Motor neuron (in vitro differentiated cells): Measurements from ENCODE around the gene TAS2R40. TPM values are rescaled to one million over a fixed set of nuclear protein-coding genes. Genes with fewer than 3 reads are reported as not detected.
A peak's percentile ranks its signal among the peaks of the same experiment; 100 is the strongest.

Experiments
- ATAC-seq, 8 experiments: fragments of 200-7000 bp; cut with Tn5 transposase; replicated peaks in 6 of 8; 2 replicates each; pipeline ENCODE4 v1.8.0; 2021; ENCODE audit warnings: mild to moderate bottlenecking in 8 of 8, moderate library complexity in 8 of 8
- H3K27ac ChIP-seq, 2 donors: fragments of 250-450 bp; sonication (Bioruptor Pico); 2 replicates each; pipeline ENCODE4 v1.9.0; 2021; ENCODE audit warnings: antibody characterized with exemption in 2 of 2, mild to moderate bottlenecking in 2 of 2, moderate library complexity in 1 of 2
- H3K4me1 ChIP-seq, 2 donors: fragments of 250-450 bp; sonication (Bioruptor Pico); replicated peaks in 1 of 2; 2 replicates each; pipeline ENCODE4 v1.6.1; 2021; ENCODE audit warnings: antibody characterized with exemption in 2 of 2, mild to moderate bottlenecking in 2 of 2, moderate library complexity in 1 of 2
- H3K4me3 ChIP-seq, 5 donors: fragments of 250-450 bp; sonication (Bioruptor Pico); 2 replicates each; pipeline ENCODE4 v1.9.0; 2021; ENCODE audit warnings: antibody characterized with exemption in 5 of 5, mild to moderate bottlenecking in 5 of 5, moderate library complexity in 4 of 5
- WGBS, 10 experiments: fragments of 450-650 bp; shearing (Covaris generic); methylation state at CpG; one replicate each; pipeline ENCODE4 v1.0.0; 2022; 5-methylcytosine and 5-hydroxymethylcytosine counted together
- in situ Hi-C, 9 experiments: fragments of 400-800 bp; cut with MboI; loops; one replicate each; pipeline ENCODE4 v1.15.0; 2021; ENCODE audit warnings: low sequenced_read_pairs in 9 of 9, low pct_unique_long_range_greater_than_20kb in 2 of 9; ENCODE audit not compliant: unreplicated experiment in 9 of 9
- total RNA-seq, 8 experiments: library from RNA; unstranded; fragments of 300-600 nt; gene quantifications; 2 replicates each; pipeline versions ENCODE4 v1.2.3 to v1.2.4, GENCODE V29; 2022

The TAS2R40 gene
- total RNA-seq, 8 experiments from 2014 or later = 0.27 to 0.76 (median 0.57) TPM; not detected in 4

DNA sequence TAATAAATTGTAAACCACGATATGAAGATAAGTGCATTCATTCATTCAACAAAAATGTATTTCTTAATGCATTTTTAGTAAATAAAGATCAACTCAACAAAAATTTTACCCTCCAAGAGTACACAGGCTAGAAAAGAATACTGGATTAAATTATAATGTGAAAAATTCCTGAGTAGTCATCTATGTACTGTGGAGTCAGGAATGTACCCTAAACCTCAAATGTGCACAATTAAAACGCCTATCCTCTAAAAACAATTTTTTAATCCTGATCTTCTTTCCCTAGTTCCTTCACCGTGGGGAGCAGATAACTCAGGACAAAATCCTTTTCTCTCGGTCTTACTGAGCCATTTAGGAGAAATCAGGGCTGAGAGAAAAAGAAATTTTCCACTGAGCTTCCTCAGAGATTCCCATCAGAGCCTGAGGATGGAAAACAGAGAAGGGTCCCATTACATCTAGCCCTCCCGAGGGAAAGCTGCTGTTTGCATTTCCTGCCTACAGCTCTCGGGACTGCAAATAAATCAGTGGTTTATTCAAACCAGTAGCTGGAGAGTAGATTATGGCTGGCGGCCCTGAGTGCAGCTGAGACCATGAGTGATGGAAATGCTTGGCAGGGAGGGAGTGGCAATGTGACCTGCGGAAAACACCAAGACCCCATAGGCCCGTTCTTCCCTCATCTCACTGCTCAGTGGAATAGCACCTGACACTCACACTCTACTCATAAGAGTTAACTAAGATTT, 7.4 kb downstream of the TAS2R40 start:
- H3K27ac ChIP-seq = peak overlapping the region; percentile 38 to 43
- peaks cover 6 to 14% of the 10 kb centered on the region in 2 donors for H3K4me1 ChIP-seq
- in situ Hi-C loops = loop anchor here in 2 of 9 experiments (25.0 kb wide), 1 partner anchor 183 kb away; the partner anchor contains the start of gene EPHA1 (in 2 of the 2)
- 2 to 57% (median 33%) methylated on average over 3 to 8 of the region's 9 CpGs for WGBS, 10 experiments
- no peak overlapping the region for H3K4me3 ChIP-seq
- peak; percentile 68 to 100 (median 99) for ATAC-seq

DNA sequence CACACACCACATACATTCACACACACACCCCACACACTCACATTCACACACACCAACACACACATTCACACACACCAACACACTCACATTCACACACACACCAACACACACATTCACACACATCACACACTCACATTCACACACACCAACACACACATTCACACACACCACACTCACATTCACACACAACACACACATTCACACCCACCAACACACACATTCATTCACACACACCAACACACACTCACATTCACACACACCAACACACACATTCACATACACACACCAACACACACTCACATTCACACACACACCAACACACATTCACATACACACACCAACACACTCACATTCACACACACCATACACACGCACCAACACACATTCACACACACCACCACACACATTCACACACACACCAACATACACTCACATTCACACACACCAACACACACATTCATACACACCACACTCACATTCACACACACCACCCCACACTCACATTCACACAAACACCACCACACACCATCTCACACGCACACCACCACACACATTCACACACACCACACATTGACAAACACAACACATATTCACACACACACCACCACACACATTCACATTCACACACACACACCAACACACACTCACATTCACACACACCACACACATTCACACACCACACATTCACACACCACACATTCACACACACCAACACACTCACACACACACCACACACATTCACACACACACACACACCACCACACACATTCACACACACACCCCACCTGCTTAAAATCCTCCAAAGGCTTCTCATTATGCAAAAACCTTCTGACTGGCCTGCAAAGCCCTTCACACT, 9.0 kb downstream of the TAS2R40 start:
- WGBS, 10 experiments = 46 to 83% (median 53%) methylated on average over 1 to 2 of the region's 2 CpGs; no CpG with 5 or more reads in 7 of the 10 experiments
- H3K4me1 ChIP-seq = peaks cover 6 to 14% of the 10 kb centered on the region in 2 donors
- no peak overlapping the region for H3K27ac ChIP-seq
- no peak for ATAC-seq
- H3K4me3 ChIP-seq = no peak overlapping the region
- in situ Hi-C loops = loop anchor here in 2 of 9 experiments (25.0 kb wide), 1 partner anchor 181 kb away; the partner anchor contains the start of gene EPHA1 (in 2 of the 2)

DNA sequence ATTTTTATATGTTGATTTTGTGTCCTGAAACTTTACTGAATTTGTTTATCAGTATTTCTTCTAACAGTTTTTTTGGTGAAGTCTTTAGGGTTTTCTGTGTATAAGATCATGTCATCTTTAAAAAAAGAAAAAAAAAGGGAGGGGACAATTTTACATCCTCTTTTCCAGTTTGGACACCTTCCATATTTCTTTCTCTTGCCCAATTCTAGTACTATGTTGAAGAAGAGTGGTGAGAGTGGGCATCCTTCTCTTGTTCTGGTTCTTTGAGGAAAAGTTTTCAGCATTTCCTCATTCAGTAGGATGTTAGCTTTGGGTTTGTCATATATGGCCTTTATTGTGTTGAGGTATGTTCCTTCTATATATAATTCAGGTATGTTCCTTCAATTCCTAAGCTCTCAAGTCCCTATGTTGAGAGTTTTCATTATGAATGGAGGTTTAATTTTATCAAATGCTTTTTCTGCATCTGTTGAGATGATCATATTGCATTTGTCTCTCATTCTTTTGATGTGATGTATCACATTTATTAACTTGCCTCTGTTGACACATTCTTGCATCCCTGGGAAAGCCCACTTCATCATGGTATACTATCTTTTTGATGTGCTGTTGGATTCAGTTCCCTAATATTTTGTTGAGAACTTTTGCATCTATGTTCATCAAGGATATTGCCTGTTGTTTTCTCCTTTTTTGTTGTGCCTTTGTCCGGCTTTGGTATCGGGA, 12.1 kb downstream of the TAS2R40 start:
- H3K4me3 ChIP-seq = no peak overlapping the region
- peaks cover 6 to 11% of the 10 kb centered on the region in 2 donors for H3K4me1 ChIP-seq
- 25 to 100% (median 100%) methylated on average over 1 to 2 of the region's 2 CpGs; no CpG with 5 or more reads in 1 of the 10 experiments for WGBS, 10 experiments
- no peak overlapping the region for H3K27ac ChIP-seq
- in situ Hi-C loops = loop anchor here in 2 of 9 experiments (25.0 kb wide), 1 partner anchor 178 kb away; the partner anchor contains the start of gene EPHA1 (in 2 of the 2)
- ATAC-seq = no peak

- in situ Hi-C loops = loop anchor here in 2 of 9 experiments (25.0 kb wide), 1 partner anchor 178 kb away; the partner anchor contains the start of gene EPHA1 (in 2 of the 2)
- no peak for ATAC-seq
- H3K27ac ChIP-seq = no peak overlapping the region
- peaks cover 3 to 8% of the 10 kb centered on the region in 2 donors for H3K4me1 ChIP-seq
- H3K4me3 ChIP-seq = no peak overlapping the region
- 0 to 100% (median 75%) methylated on average over 1 to 3 of the region's 3 CpGs; no CpG with 5 or more reads in 3 of the 10 experiments for WGBS, 10 experiments
Observed at GRCh38 chr7:143234533-143234875, 12.7 kb downstream of the TAS2R40 start.

DNA sequence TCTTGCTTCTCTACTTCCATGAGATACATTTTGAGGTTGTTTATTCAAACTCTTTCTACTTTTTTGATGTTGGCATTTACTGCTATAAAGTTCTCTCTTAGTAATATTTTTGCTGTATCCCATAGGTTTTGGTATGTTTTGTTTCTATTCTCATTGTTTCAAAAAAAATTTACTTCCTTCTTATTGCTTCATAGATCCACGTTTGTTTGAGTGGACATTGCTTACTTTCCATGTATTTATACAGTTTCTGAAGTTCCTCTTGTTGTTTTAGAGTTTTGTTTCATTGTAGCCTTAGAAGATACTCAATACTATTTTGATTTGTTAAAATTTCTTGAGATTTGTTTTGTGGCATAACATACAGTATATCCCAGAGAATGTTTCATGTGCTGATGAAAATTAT, 13.7 kb downstream of the TAS2R40 start:
- Histone ChIP-seq H3K27ac (no peak overlapping the region), H3K4me1 (no peaks in the 10 kb centered on the region), H3K4me3 (no peak overlapping the region)
- WGBS, 10 experiments = 0 to 55% (median 21%) methylated on average over 1 of the region's 1 CpG; no CpG with 5 or more reads in 1 of the 10 experiments
- no peak for ATAC-seq
- in situ Hi-C loops = loop anchor here in 2 of 9 experiments (25.0 kb wide), 1 partner anchor 177 kb away; the partner anchor contains the start of gene EPHA1 (in 2 of the 2)

DNA sequence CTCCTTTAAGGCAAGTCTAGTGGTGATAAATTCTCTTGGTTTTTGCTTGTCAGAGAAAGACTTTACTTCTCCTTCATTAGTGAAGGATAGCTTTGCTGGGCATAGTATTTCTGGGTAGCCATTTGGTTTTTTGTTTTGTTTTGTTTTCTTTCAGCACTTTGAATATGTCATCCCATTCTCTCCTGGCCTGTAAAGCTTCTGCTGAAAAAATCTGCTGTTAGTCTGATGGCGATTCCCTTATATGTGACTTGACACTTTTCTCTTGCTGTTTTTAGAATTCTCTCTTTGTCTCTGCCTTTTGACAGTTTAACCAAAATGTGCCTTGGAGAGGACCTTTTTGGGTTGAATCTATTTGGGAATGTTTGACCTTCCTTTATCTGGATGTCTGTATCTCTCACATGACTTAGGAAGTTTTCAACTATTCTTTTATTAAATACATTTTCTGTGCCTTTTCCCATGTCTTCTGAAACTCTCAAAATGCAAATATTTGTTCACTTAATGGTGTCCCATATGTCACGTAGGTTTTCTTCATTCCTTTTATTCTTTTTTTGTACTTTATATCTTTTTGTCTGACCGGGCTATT, 14.7 kb downstream of the TAS2R40 start:
- in situ Hi-C loops = loop anchor here in 2 of 9 experiments (25.0 kb wide), 1 partner anchor 176 kb away; the partner anchor contains the start of gene EPHA1 (in 2 of the 2)
- Histone ChIP-seq H3K27ac (no peak overlapping the region), H3K4me3 (no peak overlapping the region), H3K4me1 (peaks cover 2 to 3% of the 10 kb centered on the region in 2 donors)
- 16 to 83% (median 48%) methylated on average over 2 to 3 of the region's 3 CpGs for WGBS, 10 experiments
- ATAC-seq = no peak

DNA sequence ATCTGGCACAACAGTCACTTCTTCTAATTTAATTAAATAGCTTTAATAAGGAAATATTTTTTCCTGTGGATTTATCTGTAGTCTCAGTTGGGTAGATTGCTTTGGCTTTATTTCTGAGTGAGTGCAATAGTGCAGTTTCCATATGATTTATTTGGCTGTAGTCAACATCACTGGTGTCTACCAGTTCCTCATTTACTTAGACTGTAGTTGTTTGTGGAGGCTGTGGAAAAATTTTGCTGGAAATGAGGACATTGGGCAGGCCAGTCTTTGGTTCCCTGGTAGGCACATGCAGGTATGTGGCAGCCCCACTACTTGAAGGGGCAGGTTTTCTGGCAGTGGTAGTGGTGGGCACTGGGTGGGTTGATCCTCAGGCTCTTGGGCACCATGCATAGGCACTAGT, 15.5 kb downstream of the TAS2R40 start:
- in situ Hi-C loops = loop anchor here in 2 of 9 experiments (25.0 kb wide), 1 partner anchor 175 kb away; the partner anchor contains the start of gene EPHA1 (in 2 of the 2)
- Histone ChIP-seq H3K27ac (no peak overlapping the region), H3K4me1 (peaks cover 2 to 3% of the 10 kb centered on the region in 2 donors), H3K4me3 (no peak overlapping the region)
- ATAC-seq = no peak

GRCh38 chr7:143238289-143238980, 16.6 kb downstream of the TAS2R40 start:
- H3K4me1 ChIP-seq = peaks cover 7 to 10% of the 10 kb centered on the region in 2 donors
- ATAC-seq = no peak
- no peak overlapping the region for H3K4me3 ChIP-seq
- 63 to 100% (median 89%) methylated on average over 1 of the region's 1 CpG; no CpG with 5 or more reads in 3 of the 10 experiments for WGBS, 10 experiments
- H3K27ac ChIP-seq = no peak overlapping the region
- in situ Hi-C loops = loop anchor here in 2 of 9 experiments (25.0 kb wide), 1 partner anchor 174 kb away; the partner anchor contains the start of gene EPHA1 (in 2 of the 2)

DNA sequence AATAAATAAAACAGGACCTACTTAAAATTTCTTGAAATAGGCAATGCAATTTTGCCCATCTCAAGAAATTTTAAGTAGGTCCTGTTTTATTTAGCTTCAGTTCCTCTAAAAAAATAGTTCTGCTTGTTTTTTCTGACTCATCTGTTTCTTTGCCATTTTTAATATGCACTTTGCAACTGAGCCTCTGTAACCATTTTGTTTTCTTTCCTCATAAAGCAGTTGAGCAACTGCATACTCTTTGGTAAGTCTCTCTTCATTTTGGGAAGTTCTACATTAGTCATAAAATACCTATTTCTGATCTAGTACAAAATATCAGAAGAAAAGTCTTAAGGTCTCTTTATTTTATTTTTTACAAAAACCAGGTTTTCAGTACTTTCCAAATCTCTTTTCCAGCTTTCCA, 18.0 kb downstream of the TAS2R40 start:
- Histone ChIP-seq H3K27ac (no peak overlapping the region), H3K4me3 (no peak overlapping the region), H3K4me1 (peaks cover 16 to 18% of the 10 kb centered on the region in 2 donors)
- ATAC-seq = no peak
- in situ Hi-C loops = loop anchor here in 2 of 9 experiments (25.0 kb wide), 1 partner anchor 172 kb away; the partner anchor contains the start of gene EPHA1 (in 2 of the 2)

DNA sequence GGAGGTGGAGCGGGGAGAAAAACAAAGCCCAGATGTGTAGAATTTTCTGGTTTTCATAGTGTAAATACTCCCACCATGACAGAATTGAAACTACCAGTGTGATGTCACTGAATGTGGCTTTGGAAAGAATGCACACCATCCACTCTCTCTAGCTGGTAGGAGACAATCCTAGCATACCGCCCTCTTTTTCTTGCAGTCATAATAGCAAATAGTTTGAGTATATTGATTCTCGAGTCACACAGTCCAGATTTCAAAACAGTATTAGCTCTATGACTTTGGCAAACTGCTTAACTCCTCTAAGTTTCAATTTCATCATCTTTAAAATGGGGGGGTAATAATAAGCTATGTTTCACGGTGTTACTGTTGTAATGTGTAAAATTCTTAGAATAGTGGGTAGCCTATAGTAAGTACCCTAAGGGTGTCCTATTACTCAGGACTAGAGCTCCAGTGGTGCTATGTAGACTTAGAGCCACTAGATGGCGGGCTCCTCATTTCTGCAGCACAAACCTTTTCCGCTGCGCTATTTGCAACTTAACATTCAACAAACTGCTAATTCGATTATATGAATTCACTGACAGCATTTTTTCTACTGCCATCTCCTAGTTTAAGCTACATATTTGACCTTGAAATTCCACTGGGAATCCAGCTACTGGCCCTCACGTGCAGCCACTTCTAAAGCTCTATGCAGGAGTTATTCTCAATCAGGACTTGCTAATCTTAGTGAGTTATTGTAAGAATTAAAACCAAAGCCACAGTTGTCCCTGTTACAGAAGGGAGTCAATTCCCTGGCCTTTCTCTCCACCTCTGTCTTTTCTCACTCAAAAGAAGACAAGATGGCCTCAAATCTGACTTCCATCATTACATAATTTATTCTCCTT, 18.7 kb downstream of the TAS2R40 start:
- no peak overlapping the region for H3K27ac ChIP-seq
- 0 to 90% (median 13%) methylated on average over 2 to 9 of the region's 9 CpGs; no CpG with 5 or more reads in 1 of the 10 experiments for WGBS, 10 experiments
- peak; percentile 81 to 98 (median 88) for ATAC-seq
- in situ Hi-C loops = loop anchor here in 2 of 9 experiments (25.0 kb wide), 1 partner anchor 172 kb away; the partner anchor contains the start of gene EPHA1 (in 2 of the 2)
- no peak overlapping the region for H3K4me3 ChIP-seq
- H3K4me1 ChIP-seq = peaks cover 16 to 18% of the 10 kb centered on the region in 2 donors

- Histone ChIP-seq H3K4me1 (peaks cover 16 to 18% of the 10 kb centered on the region in 2 donors), H3K27ac (no peak overlapping the region), H3K4me3 (no peak overlapping the region)
- no peak for ATAC-seq
- 0 to 93% (median 83%) methylated on average over 2 to 11 of the region's 11 CpGs; no CpG with 5 or more reads in 1 of the 10 experiments for WGBS, 10 experiments
- in situ Hi-C loops = loop anchor here in 2 of 9 experiments (25.0 kb wide), 1 partner anchor 170 kb away; the partner anchor contains the start of gene EPHA1 (in 2 of the 2)
Observed at GRCh38 chr7:143242306-143242705, 20.5 kb downstream of the TAS2R40 start.
